Body of pancreas (tissue), 4 donors: ENCODE results near the gene TUBB2A.

ENCODE experiments used
- POLR2A ChIP-seq, 3 donors: fragments of 450-650 bp; IDR thresholded peaks; one replicate each; pipeline ENCODE4 v1.6.1; 2016; ENCODE audit warnings: antibody characterized with exemption in 3 of 3, mild to moderate bottlenecking in 2 of 3
- TF ChIP-seq, protein P1 (sequence below), 7 experiments: fragments of 450-650 bp in 4 of 7; fragments of 200-600 bp in 3 of 7; sonication (generic) in 3 of 7; IDR thresholded peaks; one replicate each; pipeline ENCODE4 v1.5.1; 2016 to 2019; ENCODE audit warnings: antibody characterized with exemption in 7 of 7

- TF ChIP-seq, protein P1, sequence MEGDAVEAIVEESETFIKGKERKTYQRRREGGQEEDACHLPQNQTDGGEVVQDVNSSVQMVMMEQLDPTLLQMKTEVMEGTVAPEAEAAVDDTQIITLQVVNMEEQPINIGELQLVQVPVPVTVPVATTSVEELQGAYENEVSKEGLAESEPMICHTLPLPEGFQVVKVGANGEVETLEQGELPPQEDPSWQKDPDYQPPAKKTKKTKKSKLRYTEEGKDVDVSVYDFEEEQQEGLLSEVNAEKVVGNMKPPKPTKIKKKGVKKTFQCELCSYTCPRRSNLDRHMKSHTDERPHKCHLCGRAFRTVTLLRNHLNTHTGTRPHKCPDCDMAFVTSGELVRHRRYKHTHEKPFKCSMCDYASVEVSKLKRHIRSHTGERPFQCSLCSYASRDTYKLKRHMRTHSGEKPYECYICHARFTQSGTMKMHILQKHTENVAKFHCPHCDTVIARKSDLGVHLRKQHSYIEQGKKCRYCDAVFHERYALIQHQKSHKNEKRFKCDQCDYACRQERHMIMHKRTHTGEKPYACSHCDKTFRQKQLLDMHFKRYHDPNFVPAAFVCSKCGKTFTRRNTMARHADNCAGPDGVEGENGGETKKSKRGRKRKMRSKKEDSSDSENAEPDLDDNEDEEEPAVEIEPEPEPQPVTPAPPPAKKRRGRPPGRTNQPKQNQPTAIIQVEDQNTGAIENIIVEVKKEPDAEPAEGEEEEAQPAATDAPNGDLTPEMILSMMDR (IDR thresholded peaks at IDR 0.05) = no peak
- no peak for TF ChIP-seq POLR2A (IDR thresholded peaks at IDR 0.05)
Observed at GRCh38 chr6:3162067-3162497, 4.7 kb upstream of the TUBB2A start.
